Ishikawa (cell line): ENCODE results near the gene DEUP1.

Experiments
- CEBPB ChIP-seq: IDR thresholded peaks from 2 replicates; pipeline ENCODE4 v1.6.1; 2012
- FOXM1 ChIP-seq: IDR thresholded peaks from 2 replicates; pipeline ENCODE4 v1.6.1; 2012; ENCODE audit warnings: low read depth, borderline replicate concordance
- NFIC ChIP-seq: IDR thresholded peaks from 2 replicates; pipeline ENCODE4 v1.6.1; 2012
- RAD21 ChIP-seq: IDR thresholded peaks from 2 replicates; pipeline ENCODE4 v1.6.1; 2012; ENCODE audit warnings: low read depth
- TAF1 ChIP-seq: IDR thresholded peaks from 2 replicates; pipeline ENCODE4 v1.6.1; 2012; ENCODE audit warnings: low read depth, mild to moderate bottlenecking
- TCF12 ChIP-seq: IDR thresholded peaks from 2 replicates; pipeline ENCODE4 v1.6.1; 2012; ENCODE audit warnings: low read depth
- ZBTB7A ChIP-seq: IDR thresholded peaks from 2 replicates; pipeline ENCODE4 v1.6.1; 2012; ENCODE audit warnings: low read depth
- TF ChIP-seq, protein P1 (sequence below): IDR thresholded peaks from 2 replicates; pipeline ENCODE4 v1.6.1; 2012
- TF ChIP-seq, protein P2 (sequence below): IDR thresholded peaks from 2 replicates; pipeline ENCODE4 v1.6.1; 2012; ENCODE audit warnings: low read depth, mild to moderate bottlenecking

DNA sequence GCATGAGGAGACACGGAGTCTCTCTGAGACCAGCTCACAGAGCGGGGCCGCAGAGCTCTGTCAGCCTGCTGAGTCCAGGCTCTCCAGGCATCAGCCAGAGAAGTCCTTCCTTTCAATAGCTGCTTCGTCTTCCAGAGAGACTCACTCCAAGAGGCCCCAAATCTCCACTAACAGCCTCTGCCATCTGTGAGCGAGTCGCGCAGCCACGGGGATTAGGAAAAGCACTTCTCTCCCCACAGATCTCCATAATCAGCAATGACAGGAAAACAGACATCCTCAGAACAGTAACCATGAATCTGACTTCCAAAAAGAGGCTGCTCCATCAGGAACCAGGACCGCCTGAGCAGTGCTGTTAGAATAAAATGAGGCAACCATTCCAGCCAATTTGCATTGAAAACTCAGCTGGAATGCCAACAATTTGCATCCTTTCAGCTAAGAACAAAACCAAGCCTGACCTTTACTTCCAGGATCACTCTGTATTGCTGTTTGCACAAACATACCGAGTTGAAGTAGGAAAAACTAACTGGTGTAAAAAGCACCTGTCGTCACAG is 147.2 kb downstream of the DEUP1 start:
- TF ChIP-seq, protein P1, sequence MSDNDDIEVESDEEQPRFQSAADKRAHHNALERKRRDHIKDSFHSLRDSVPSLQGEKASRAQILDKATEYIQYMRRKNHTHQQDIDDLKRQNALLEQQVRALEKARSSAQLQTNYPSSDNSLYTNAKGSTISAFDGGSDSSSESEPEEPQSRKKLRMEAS = no peak
- TF ChIP-seq FOXM1 (no peak), RAD21 (no peak), TAF1 (no peak), ZBTB7A (no peak), CEBPB (no peak), NFIC (no peak), TCF12 (no peak)
- TF ChIP-seq, protein P2, sequence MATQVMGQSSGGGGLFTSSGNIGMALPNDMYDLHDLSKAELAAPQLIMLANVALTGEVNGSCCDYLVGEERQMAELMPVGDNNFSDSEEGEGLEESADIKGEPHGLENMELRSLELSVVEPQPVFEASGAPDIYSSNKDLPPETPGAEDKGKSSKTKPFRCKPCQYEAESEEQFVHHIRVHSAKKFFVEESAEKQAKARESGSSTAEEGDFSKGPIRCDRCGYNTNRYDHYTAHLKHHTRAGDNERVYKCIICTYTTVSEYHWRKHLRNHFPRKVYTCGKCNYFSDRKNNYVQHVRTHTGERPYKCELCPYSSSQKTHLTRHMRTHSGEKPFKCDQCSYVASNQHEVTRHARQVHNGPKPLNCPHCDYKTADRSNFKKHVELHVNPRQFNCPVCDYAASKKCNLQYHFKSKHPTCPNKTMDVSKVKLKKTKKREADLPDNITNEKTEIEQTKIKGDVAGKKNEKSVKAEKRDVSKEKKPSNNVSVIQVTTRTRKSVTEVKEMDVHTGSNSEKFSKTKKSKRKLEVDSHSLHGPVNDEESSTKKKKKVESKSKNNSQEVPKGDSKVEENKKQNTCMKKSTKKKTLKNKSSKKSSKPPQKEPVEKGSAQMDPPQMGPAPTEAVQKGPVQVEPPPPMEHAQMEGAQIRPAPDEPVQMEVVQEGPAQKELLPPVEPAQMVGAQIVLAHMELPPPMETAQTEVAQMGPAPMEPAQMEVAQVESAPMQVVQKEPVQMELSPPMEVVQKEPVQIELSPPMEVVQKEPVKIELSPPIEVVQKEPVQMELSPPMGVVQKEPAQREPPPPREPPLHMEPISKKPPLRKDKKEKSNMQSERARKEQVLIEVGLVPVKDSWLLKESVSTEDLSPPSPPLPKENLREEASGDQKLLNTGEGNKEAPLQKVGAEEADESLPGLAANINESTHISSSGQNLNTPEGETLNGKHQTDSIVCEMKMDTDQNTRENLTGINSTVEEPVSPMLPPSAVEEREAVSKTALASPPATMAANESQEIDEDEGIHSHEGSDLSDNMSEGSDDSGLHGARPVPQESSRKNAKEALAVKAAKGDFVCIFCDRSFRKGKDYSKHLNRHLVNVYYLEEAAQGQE = no peak
